SHP77 (cell line): Measurements from ENCODE around the gene STRIP1.
"Not testable (repeated sequence)": the region's sequence is repeated elsewhere in the genome, so short reads cannot be mapped to it uniquely, and the experiment has no call there.

Experiments
- DNase-seq, 2 experiments: peaks; one replicate each; lab custom pipeline; 2025; lab: John Stamatoyannopoulos, UW

The STRIP1 gene

GRCh38 chr1:110007046-110007830 lies 27.2 kb upstream of the STRIP1 start:
- no peak for DNase-seq

- DNase-seq = no peak
Observed at GRCh38 chr1:110008971-110009565, 25.4 kb upstream of the STRIP1 start.

GRCh38 chr1:110011527-110012041 lies 22.8 kb upstream of the STRIP1 start:
- no peak for DNase-seq

GRCh38 chr1:110012100-110012780 lies 22.2 kb upstream of the STRIP1 start:
- DNase-seq = no peak

- no peak for DNase-seq
Observed at GRCh38 chr1:110017792-110018191, 16.6 kb upstream of the STRIP1 start.

- DNase-seq = no peak
Observed at GRCh38 chr1:110018396-110018795, 16.0 kb upstream of the STRIP1 start.

- no peak for DNase-seq
Observed at GRCh38 chr1:110019770-110020169, 14.7 kb upstream of the STRIP1 start.

- no peak for DNase-seq
Observed at GRCh38 chr1:110021285-110021684, 13.1 kb upstream of the STRIP1 start.

GRCh38 chr1:110024613-110025012 lies 9.8 kb upstream of the STRIP1 start:
- no peak for DNase-seq

- DNase-seq = not testable (repeated sequence)
Observed at GRCh38 chr1:110030687-110031086, 3.7 kb upstream of the STRIP1 start.

- DNase-seq = no peak
Observed at GRCh38 chr1:110032327-110032726, 2.1 kb upstream of the STRIP1 start.

GRCh38 chr1:110033421-110033820 lies 1.0 kb upstream of the STRIP1 start:
- DNase-seq = no peak

- DNase-seq = no peak
Observed at GRCh38 chr1:110034040-110034450, 379 bp upstream of the STRIP1 start.

GRCh38 chr1:110035236-110035752 lies 870 bp downstream of the STRIP1 start:
- DNase-seq = no peak

- DNase-seq = no peak
Observed at GRCh38 chr1:110038271-110038670, 3.8 kb downstream of the STRIP1 start.

GRCh38 chr1:110039641-110040040 lies 5.2 kb downstream of the STRIP1 start:
- no peak for DNase-seq

- DNase-seq = no peak
Observed at GRCh38 chr1:110040548-110040947, 6.1 kb downstream of the STRIP1 start.

- DNase-seq = no peak
Observed at GRCh38 chr1:110043016-110043415, 8.6 kb downstream of the STRIP1 start.

GRCh38 chr1:110047463-110047862 lies 13.0 kb downstream of the STRIP1 start:
- no peak for DNase-seq

GRCh38 chr1:110048240-110048639 lies 13.8 kb downstream of the STRIP1 start:
- DNase-seq = no peak

- no peak for DNase-seq
Observed at GRCh38 chr1:110048923-110049601, 14.6 kb downstream of the STRIP1 start.
